ENCODE results near the gene GRAMD1B.

GRCh38 chr11:123527947-123528346 lies 97.9 kb downstream of the GRAMD1B start:
- TF ChIP-seq CTCF (IDR thresholded peaks at IDR 0.05): no peak
- TF ChIP-seq POLR2A (IDR thresholded peaks at IDR 0.05): no peak
